ENCODE measurements around the gene CDKAL1.

CDKAL1 gene

GRCh38 chr6:21259660-21260059 lies 725.4 kb downstream of the CDKAL1 start:
- H3K4me2 ChIP-seq = no peak overlapping the region
- H3K27ac ChIP-seq = no peak overlapping the region
- no peaks in the 10 kb centered on the region for H3K36me3 ChIP-seq (ENCODE audit: insufficient read depth)
- TF ChIP-seq CTCF (conservative IDR thresholded peaks at IDR 0.05; ENCODE audit: low read depth, low read length) = no peak
- H4K20me1 ChIP-seq (ENCODE audit: insufficient read depth) = no peaks in the 10 kb centered on the region
- no peaks in the 10 kb centered on the region for H3K27me3 ChIP-seq (ENCODE audit: insufficient read depth, low read depth)
- H3K4me3 ChIP-seq (IDR thresholded peaks at IDR 0.05; ENCODE audit: insufficient read depth, low read depth, low read length) = no peak overlapping the region
- H2AFZ ChIP-seq (ENCODE audit: low read depth) = no peak overlapping the region
- no peaks in the 10 kb centered on the region for H3K79me2 ChIP-seq (ENCODE audit: insufficient read depth, low read depth)
- H3K9ac ChIP-seq = no peak overlapping the region
- no peaks in the 10 kb centered on the region for H3K4me1 ChIP-seq (ENCODE audit: low read depth, poor library complexity, severe bottlenecking)

GRCh38 chr6:21262504-21262903 lies 728.2 kb downstream of the CDKAL1 start:
- no peaks in the 10 kb centered on the region for H3K27me3 ChIP-seq (ENCODE audit: insufficient read depth, low read depth)
- H3K79me2 ChIP-seq (ENCODE audit: insufficient read depth, low read depth) = no peaks in the 10 kb centered on the region
- no peak for TF ChIP-seq CTCF (conservative IDR thresholded peaks at IDR 0.05; ENCODE audit: low read depth, low read length)

DNA sequence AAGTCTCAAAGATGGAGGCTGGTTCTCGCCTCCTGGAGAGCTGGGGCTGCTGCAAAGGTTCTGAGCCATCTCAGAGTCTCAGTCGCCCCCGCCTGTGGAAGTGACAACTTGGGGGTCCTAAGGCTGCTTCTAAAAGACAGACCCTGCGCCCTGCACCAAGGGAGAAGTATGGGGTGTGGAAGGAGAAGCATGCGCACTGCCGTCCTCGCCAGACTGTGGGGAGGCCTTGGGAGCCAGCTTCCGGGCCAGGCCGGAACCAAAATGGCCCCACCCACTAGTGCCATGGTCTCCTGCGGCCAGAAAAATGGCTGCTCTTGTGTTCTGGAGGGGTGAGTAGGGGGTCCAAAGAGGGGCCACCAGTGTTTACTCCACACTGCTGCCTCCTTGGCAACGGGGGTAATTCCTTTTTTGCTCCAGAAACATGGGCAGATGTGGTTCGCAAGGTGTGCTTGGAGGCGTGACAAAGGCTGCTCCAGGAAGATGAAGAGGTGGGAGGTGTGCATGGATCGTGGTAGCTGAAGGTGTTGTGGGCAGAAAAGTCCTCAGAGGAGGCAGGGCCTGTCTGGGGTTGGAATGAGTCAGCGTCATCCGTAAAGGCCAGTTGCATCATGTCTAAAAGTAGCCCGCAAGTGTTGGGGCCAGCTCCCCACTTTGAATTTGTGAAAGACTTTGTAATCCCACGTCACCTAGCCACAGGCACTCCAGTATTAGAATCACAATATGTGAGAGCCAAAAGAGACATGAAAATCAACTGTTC lies 729.5 kb downstream of the CDKAL1 start:
- TF ChIP-seq CTCF (conservative IDR thresholded peaks at IDR 0.05; ENCODE audit: low read depth, low read length) = no peak
- Histone ChIP-seq H3K9ac (no peak overlapping the region), H3K4me2 (no peak overlapping the region), H4K20me1 (ENCODE audit: insufficient read depth) (no peaks in the 10 kb centered on the region), H3K4me3 (IDR thresholded peaks at IDR 0.05; ENCODE audit: insufficient read depth, low read depth, low read length) (no peak overlapping the region), H3K36me3 (ENCODE audit: insufficient read depth) (no peaks in the 10 kb centered on the region), H3K4me1 (ENCODE audit: low read depth, poor library complexity, severe bottlenecking) (no peaks in the 10 kb centered on the region), H2AFZ (ENCODE audit: low read depth) (no peak overlapping the region), H3K27me3 (ENCODE audit: insufficient read depth, low read depth) (no peaks in the 10 kb centered on the region), H3K79me2 (ENCODE audit: insufficient read depth, low read depth) (no peaks in the 10 kb centered on the region), H3K27ac (no peak overlapping the region)

More at GRCh38 chr6:21262504-21262903, 728.2 kb downstream of the CDKAL1 start:
- H3K9ac ChIP-seq = no peak overlapping the region
- no peak overlapping the region for H3K27ac ChIP-seq
- no peak overlapping the region for H3K4me3 ChIP-seq (IDR thresholded peaks at IDR 0.05; ENCODE audit: insufficient read depth, low read depth, low read length)
- no peaks in the 10 kb centered on the region for H4K20me1 ChIP-seq (ENCODE audit: insufficient read depth)
- no peaks in the 10 kb centered on the region for H3K36me3 ChIP-seq (ENCODE audit: insufficient read depth)
- no peak overlapping the region for H3K4me2 ChIP-seq
- no peaks in the 10 kb centered on the region for H3K4me1 ChIP-seq (ENCODE audit: low read depth, poor library complexity, severe bottlenecking)
- H2AFZ ChIP-seq (ENCODE audit: low read depth) = no peak overlapping the region

GRCh38 chr6:21264288-21265033 lies 730.2 kb downstream of the CDKAL1 start:
- Histone ChIP-seq H3K27me3 (ENCODE audit: insufficient read depth, low read depth) (no peaks in the 10 kb centered on the region), H3K36me3 (ENCODE audit: insufficient read depth) (no peaks in the 10 kb centered on the region), H3K4me3 (IDR thresholded peaks at IDR 0.05; ENCODE audit: insufficient read depth, low read depth, low read length) (no peak overlapping the region), H3K4me1 (ENCODE audit: low read depth, poor library complexity, severe bottlenecking) (no peaks in the 10 kb centered on the region), H3K27ac (no peak overlapping the region), H3K9ac (no peak overlapping the region), H3K79me2 (ENCODE audit: insufficient read depth, low read depth) (no peaks in the 10 kb centered on the region), H4K20me1 (ENCODE audit: insufficient read depth) (no peaks in the 10 kb centered on the region), H3K4me2 (no peak overlapping the region), H2AFZ (ENCODE audit: low read depth) (no peak overlapping the region)
- no peak for TF ChIP-seq CTCF (conservative IDR thresholded peaks at IDR 0.05; ENCODE audit: low read depth, low read length)
